ENCODE measurements around the gene CCDC9B. TPM values are rescaled to one million over a fixed set of nuclear protein-coding genes. Genes with fewer than 3 reads are reported as not detected.
A peak's percentile ranks its signal among the peaks of the same experiment; 100 is the strongest.

CCDC9B gene
- total RNA-seq, 1 experiment from 2014 or later, result 56.1 TPM

DNA sequence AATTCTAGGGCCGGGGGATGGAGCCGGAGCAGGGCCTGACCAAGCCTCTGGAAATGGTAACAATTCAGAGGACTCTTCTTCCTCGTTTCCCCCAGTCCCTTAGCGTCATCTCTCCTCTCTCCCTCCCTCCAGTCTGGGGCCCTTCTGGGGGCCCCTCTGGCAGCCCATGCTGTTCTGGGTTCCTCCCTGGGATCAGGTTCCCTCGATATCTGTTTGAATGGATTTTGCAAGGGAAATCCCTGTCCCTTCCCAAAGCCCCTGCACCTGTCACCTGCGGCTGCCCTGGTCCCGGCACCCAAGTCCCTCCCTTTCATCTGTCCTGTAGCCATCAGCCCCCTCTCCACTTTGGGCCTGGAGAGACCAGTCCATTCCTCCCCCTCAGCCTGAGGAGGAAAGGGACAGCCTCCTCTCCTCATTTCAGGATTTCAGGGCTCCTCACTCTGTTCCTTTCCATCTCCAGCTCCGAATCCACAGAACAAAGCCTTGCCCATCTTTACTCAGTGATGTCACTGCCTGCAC, 31.3 kb downstream of the CCDC9B start:
- Histone ChIP-seq H3F3A (ENCODE audit: low read length, unreplicated experiment) (no peaks in the 10 kb centered on the region), H2AFZ (ENCODE audit: low read length) (no peak overlapping the region), H3K36me3 (ENCODE audit: low read depth, low read length) (no peaks in the 10 kb centered on the region), H3K9me2 (replicated peaks; ENCODE audit: low read length) (no peaks in the 10 kb centered on the region), H3K4me1 (ENCODE audit: insufficient read depth, low read length) (peaks cover 7% of the 10 kb centered on the region; the same call in 1 of the 2 replicates), H3K4me3 (ENCODE audit: low read length) (no peak overlapping the region), H3K9me3 (ENCODE audit: low read length) (no peaks in the 10 kb centered on the region), H3K9ac (ENCODE audit: low read length) (no peak overlapping the region), H3K79me2 (ENCODE audit: low read length) (no peaks in the 10 kb centered on the region), H3K27ac (ENCODE audit: low read length) (no peak overlapping the region), H4K20me1 (ENCODE audit: low read length) (no peaks in the 10 kb centered on the region), H3K27me3 (ENCODE audit: low read length) (no peaks in the 10 kb centered on the region), H3K4me2 (ENCODE audit: low read length) (no peak overlapping the region)
- intact Hi-C loops (cut with micrococcal nuclease), result no loop called here
- no peak for ATAC-seq
- TF ChIP-seq, protein P1, sequence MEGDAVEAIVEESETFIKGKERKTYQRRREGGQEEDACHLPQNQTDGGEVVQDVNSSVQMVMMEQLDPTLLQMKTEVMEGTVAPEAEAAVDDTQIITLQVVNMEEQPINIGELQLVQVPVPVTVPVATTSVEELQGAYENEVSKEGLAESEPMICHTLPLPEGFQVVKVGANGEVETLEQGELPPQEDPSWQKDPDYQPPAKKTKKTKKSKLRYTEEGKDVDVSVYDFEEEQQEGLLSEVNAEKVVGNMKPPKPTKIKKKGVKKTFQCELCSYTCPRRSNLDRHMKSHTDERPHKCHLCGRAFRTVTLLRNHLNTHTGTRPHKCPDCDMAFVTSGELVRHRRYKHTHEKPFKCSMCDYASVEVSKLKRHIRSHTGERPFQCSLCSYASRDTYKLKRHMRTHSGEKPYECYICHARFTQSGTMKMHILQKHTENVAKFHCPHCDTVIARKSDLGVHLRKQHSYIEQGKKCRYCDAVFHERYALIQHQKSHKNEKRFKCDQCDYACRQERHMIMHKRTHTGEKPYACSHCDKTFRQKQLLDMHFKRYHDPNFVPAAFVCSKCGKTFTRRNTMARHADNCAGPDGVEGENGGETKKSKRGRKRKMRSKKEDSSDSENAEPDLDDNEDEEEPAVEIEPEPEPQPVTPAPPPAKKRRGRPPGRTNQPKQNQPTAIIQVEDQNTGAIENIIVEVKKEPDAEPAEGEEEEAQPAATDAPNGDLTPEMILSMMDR (conservative IDR thresholded peaks at IDR 0.05; ENCODE audit: low read depth, low read length), result no peak
- TF ChIP-seq EZH2 (IDR thresholded peaks at IDR 0.05; ENCODE audit: low read length, unreplicated experiment) (no peak), EZH2phosphoT487 (IDR thresholded peaks at IDR 0.05; ENCODE audit: borderline replicate concordance, low read length) (no peak)
- BruUV-seq (replicated peaks), result no TSS peak
- ChIA-PET CTCF (interaction anchor here (0.5 to 2.0 kb wide), 5 partner anchors 18 to 135 kb away, joined by 3 to 27 read pairs (median 3); partner anchors contain the start of gene PAK6), POLR2A (ENCODE audit: unreplicated experiment) (no interaction called here)
- DNase-seq, result no peak

DNA sequence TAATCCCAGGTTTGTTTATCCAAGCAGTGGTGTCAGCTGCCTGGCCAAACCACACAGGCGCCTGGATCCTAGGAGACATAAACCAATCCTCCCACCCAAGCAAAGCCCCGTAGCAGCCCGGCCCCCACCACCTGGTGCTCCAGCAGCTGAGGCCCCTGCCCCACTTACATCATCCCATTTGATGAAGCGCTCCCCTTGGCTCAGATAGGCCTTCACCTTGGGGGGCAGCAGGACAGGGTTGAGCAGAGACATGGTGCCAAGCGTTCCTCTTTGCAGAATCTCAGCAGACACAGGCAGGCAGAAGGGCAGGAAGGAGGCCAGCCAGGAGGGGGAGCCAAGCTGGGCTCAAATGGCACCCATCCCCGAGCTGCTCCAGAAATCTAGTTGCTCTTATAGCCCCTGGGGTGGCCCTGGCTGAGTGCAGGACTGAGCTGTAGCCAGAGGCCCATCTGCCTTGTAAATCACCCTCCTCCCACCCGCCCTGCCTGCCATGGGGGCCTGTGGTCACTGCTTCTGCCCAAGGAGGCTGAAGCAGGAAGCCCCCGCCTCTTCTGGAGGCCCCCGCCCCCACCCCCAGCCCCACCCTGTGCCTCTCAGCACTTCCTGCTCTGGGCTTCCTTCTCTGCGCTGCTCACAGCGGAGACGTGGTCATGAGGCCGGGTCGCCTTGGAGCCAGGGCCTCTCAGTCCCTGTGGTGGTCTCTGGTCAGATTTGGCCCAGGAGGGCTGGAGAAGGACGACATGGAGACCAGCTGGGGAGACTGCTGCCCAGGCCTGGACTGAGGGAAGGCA, 33.1 kb downstream of the CCDC9B start, which contains the start of gene PLCB2:
TSS of gene PLCB2 (minus strand) at position 515 of the 791 bp plus-strand sequence. CDS start at position 252, 263 bp downstream.
- intact Hi-C loops (cut with micrococcal nuclease), result no loop called here
- Histone ChIP-seq H3K36me3 (ENCODE audit: low read depth, low read length) (no peaks in the 10 kb centered on the region), H3K27ac (ENCODE audit: low read length) (no peak within 1 kb of the TSS), H3K9me3 (ENCODE audit: low read length) (no peaks in the 10 kb centered on the region), H3K4me2 (ENCODE audit: low read length) (no peak within 1 kb of the TSS), H2AFZ (ENCODE audit: low read length) (no peak within 1 kb of the TSS), H3K4me3 (ENCODE audit: low read length) (no peak within 1 kb of the TSS), H3K9ac (ENCODE audit: low read length) (no peak within 1 kb of the TSS), H3F3A (ENCODE audit: low read length, unreplicated experiment) (no peaks in the 10 kb centered on the region), H3K9me2 (replicated peaks; ENCODE audit: low read length) (no peaks in the 10 kb centered on the region), H4K20me1 (ENCODE audit: low read length) (no peaks in the 10 kb centered on the region), H3K27me3 (ENCODE audit: low read length) (no peaks in the 10 kb centered on the region), H3K79me2 (ENCODE audit: low read length) (no peaks in the 10 kb centered on the region), H3K4me1 (ENCODE audit: insufficient read depth, low read length) (no peaks in the 10 kb centered on the region)
- TF ChIP-seq, protein P1 (conservative IDR thresholded peaks at IDR 0.05; ENCODE audit: low read depth, low read length), result peak; percentile 45
- TF ChIP-seq EZH2 (IDR thresholded peaks at IDR 0.05; ENCODE audit: low read length, unreplicated experiment) (no peak), EZH2phosphoT487 (IDR thresholded peaks at IDR 0.05; ENCODE audit: borderline replicate concordance, low read length) (no peak)
- ChIA-PET CTCF (interaction anchor here (0.7 kb wide), 1 partner anchor 132 kb away, joined by 3 read pairs; no protein-coding TSS in a partner anchor), POLR2A (ENCODE audit: unreplicated experiment) (no interaction called here)
- DNase-seq (no peak), ATAC-seq (peak; percentile 42; the same call in 1 of the 2 replicates)
- BruUV-seq (replicated peaks), result no TSS peak

DNA sequence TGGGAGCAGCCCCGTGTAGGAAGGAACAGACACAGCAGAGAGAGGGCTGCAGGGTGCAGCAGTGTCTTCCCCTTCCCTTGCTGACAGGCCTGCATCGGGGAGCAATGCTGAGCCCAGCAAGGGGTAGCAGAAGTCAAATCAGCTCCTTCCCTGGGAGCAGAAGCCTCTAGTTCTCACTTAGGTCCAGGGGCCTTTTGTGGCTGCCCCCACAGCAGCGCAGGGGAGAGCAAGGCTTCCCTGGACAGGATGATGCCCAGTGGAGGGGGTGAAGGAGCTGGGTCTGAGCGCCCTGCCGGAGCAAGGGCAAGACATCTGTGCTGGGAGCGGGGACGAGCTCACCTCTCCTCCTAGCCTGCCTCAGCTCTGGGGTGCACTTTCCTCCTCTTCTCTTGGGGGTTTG, 33.8 kb downstream of the CCDC9B start:
- Histone ChIP-seq H3K27ac (ENCODE audit: low read length) (no peak overlapping the region), H3K4me1 (ENCODE audit: insufficient read depth, low read length) (no peaks in the 10 kb centered on the region), H3K27me3 (ENCODE audit: low read length) (no peaks in the 10 kb centered on the region), H3K4me3 (ENCODE audit: low read length) (no peak overlapping the region), H3K9me2 (replicated peaks; ENCODE audit: low read length) (no peaks in the 10 kb centered on the region), H3K79me2 (ENCODE audit: low read length) (no peaks in the 10 kb centered on the region), H3F3A (ENCODE audit: low read length, unreplicated experiment) (no peaks in the 10 kb centered on the region), H3K9ac (ENCODE audit: low read length) (no peak overlapping the region), H3K9me3 (ENCODE audit: low read length) (no peaks in the 10 kb centered on the region), H3K36me3 (ENCODE audit: low read depth, low read length) (no peaks in the 10 kb centered on the region), H2AFZ (ENCODE audit: low read length) (no peak overlapping the region), H3K4me2 (ENCODE audit: low read length) (no peak overlapping the region), H4K20me1 (ENCODE audit: low read length) (no peaks in the 10 kb centered on the region)
- no TSS peak for BruUV-seq (replicated peaks)
- DNase-seq, result no peak
- intact Hi-C loops (cut with micrococcal nuclease), result no loop called here
- ChIA-PET CTCF (no interaction called here), POLR2A (ENCODE audit: unreplicated experiment) (no interaction called here)
- TF ChIP-seq EZH2 (IDR thresholded peaks at IDR 0.05; ENCODE audit: low read length, unreplicated experiment), result no peak
- TF ChIP-seq, protein P1 (conservative IDR thresholded peaks at IDR 0.05; ENCODE audit: low read depth, low read length), result no peak
- no peak for TF ChIP-seq EZH2phosphoT487 (IDR thresholded peaks at IDR 0.05; ENCODE audit: borderline replicate concordance, low read length)
- no peak for ATAC-seq
